ENCODE measurements around the gene ALG9.

DNA sequence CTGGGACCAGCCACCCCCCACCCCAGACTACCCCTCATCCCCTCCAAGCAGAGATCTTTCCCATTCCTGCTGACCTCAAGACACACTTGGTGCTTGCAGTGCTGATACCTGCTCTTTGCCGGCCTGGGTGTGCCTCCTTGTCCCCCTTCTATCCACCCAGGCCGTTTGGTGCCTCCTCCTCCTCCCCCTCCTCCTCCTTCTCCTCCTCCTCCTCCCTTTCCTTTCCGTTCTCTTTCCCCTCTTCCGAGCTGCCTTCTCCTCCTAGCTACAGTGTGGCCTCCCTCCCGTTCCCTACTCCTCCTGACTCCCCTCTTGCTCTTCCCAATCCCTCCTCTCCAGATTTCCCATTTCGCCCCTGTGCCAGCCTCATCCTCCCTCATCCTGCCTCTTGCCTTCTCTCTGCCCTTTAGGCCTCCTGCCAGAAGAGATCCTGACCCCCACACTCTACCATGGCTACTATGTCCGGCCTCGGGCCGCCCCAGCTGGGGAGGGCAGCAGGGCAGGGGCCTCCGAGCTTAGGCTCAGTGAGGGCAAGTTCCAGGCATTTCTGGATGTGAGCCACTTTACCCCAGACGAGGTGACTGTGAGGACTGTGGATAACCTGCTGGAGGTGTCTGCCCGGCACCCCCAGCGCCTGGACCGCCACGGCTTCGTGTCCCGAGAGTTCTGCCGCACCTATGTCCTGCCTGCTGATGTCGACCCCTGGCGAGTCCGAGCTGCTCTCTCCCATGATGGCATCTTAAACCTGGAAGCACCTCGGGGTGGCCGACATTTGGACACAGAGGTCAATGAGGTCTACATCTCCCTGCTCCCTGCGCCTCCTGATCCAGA, 41.9 kb upstream of the ALG9 start:
- TF ChIP-seq POLR2AphosphoS5 (IDR thresholded peaks at IDR 0.05) (no peak), POLR2A (IDR thresholded peaks at IDR 0.05) (no peak)
- TF ChIP-seq, protein P1, sequence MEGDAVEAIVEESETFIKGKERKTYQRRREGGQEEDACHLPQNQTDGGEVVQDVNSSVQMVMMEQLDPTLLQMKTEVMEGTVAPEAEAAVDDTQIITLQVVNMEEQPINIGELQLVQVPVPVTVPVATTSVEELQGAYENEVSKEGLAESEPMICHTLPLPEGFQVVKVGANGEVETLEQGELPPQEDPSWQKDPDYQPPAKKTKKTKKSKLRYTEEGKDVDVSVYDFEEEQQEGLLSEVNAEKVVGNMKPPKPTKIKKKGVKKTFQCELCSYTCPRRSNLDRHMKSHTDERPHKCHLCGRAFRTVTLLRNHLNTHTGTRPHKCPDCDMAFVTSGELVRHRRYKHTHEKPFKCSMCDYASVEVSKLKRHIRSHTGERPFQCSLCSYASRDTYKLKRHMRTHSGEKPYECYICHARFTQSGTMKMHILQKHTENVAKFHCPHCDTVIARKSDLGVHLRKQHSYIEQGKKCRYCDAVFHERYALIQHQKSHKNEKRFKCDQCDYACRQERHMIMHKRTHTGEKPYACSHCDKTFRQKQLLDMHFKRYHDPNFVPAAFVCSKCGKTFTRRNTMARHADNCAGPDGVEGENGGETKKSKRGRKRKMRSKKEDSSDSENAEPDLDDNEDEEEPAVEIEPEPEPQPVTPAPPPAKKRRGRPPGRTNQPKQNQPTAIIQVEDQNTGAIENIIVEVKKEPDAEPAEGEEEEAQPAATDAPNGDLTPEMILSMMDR (IDR thresholded peaks at IDR 0.05) = no peak
